Measurements from ENCODE around the gene SPATA32. TPM values are rescaled to one million over a fixed set of nuclear protein-coding genes. Genes with fewer than 3 reads are reported as not detected.

Gene SPATA32
- total RNA-seq, 2 donors from 2014 or later, result 3.2 TPM; not detected in 1

DNA sequence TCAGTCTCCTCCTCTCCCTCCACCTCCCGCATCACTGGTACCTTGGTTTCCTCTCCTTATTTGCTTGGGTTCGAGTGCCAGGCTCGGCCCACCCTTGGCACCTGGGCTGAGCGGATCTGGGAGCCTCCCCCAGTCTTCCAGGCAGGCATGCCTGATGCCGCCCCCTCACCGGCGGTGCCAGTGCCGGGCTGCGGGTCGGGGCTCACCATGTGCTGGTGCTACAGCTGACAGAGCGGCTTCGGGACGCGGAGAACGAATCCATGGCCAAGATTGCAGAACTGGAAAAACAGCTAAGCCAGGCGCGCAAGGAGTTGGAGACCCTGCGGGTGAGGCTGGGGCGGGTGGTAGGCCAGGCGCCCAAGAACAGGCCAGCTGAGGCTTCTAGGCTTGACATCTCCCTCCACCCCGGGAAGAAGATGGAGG lies 21.0 kb downstream of the SPATA32 start:
- 23% methylated on average over 21 of the region's 21 CpGs for WGBS
- no peaks in the 10 kb centered on the region for H3K36me3 ChIP-seq
- no peaks in the 10 kb centered on the region for H3K27me3 ChIP-seq (replicated peaks; ENCODE audit: insufficient read depth)
- peaks cover 10% of the 10 kb centered on the region for H3K4me1 ChIP-seq (replicated peaks)
- H3K27ac ChIP-seq, result peak overlapping the region; percentile 49 to 58
- intact Hi-C loops (cut with DNase I), result no loop called here
- TF ChIP-seq POLR2AphosphoS5 (IDR thresholded peaks at IDR 0.05) (no peak), POLR2A (IDR thresholded peaks at IDR 0.05) (no peak)
- TF ChIP-seq, protein P1, sequence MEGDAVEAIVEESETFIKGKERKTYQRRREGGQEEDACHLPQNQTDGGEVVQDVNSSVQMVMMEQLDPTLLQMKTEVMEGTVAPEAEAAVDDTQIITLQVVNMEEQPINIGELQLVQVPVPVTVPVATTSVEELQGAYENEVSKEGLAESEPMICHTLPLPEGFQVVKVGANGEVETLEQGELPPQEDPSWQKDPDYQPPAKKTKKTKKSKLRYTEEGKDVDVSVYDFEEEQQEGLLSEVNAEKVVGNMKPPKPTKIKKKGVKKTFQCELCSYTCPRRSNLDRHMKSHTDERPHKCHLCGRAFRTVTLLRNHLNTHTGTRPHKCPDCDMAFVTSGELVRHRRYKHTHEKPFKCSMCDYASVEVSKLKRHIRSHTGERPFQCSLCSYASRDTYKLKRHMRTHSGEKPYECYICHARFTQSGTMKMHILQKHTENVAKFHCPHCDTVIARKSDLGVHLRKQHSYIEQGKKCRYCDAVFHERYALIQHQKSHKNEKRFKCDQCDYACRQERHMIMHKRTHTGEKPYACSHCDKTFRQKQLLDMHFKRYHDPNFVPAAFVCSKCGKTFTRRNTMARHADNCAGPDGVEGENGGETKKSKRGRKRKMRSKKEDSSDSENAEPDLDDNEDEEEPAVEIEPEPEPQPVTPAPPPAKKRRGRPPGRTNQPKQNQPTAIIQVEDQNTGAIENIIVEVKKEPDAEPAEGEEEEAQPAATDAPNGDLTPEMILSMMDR (IDR thresholded peaks at IDR 0.05), result no peak
- H3K9me3 ChIP-seq, result no peaks in the 10 kb centered on the region
- peak overlapping the region; percentile 29 to 36 for H3K4me3 ChIP-seq
- peak; percentile 50 for DNase-seq (ENCODE audit: low spot score)

DNA sequence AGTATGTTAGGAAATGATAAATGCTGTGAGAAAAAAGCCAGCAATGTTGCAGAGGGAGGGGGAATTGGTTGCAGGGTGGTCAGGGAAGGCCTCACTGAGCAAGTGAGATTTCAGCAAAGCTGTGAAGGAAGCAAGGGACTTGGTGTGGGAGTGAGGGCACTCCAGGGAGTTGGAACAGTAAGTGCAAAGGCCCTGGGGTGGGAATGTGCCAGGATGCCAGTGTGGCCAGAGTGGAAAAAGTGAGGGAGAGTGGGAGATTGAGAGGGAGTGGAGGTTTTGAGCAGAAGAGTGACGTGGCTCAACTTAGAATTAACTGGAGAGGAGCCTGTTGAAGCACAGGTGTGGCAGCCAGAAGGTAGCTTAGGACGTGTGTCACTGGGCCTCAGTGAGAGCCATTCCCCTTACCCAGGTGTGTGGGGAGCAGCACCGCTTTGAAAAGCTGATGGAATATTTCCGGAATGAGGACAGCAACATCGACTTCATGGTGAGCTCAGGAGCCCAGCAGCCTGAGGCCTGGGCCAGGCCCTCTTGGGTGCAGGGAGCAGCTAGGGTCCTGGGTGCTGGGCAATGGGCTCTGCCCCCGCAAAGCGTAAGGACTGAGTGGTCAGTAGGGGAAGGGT lies 23.6 kb downstream of the SPATA32 start:
- H3K4me3 ChIP-seq, result no peak overlapping the region
- H3K27ac ChIP-seq, result no peak overlapping the region
- TF ChIP-seq, protein P1 (IDR thresholded peaks at IDR 0.05), result no peak
- TF ChIP-seq POLR2AphosphoS5 (IDR thresholded peaks at IDR 0.05) (no peak), POLR2A (IDR thresholded peaks at IDR 0.05) (no peak)
- H3K4me1 ChIP-seq (replicated peaks), result peaks cover 10% of the 10 kb centered on the region
- no peaks in the 10 kb centered on the region for H3K9me3 ChIP-seq
- no peak for DNase-seq (ENCODE audit: low spot score)
- intact Hi-C loops (cut with DNase I), result no loop called here
- no peaks in the 10 kb centered on the region for H3K36me3 ChIP-seq
- no peaks in the 10 kb centered on the region for H3K27me3 ChIP-seq (replicated peaks; ENCODE audit: insufficient read depth)
- WGBS, result 93% methylated on average over 7 of the region's 7 CpGs

DNA sequence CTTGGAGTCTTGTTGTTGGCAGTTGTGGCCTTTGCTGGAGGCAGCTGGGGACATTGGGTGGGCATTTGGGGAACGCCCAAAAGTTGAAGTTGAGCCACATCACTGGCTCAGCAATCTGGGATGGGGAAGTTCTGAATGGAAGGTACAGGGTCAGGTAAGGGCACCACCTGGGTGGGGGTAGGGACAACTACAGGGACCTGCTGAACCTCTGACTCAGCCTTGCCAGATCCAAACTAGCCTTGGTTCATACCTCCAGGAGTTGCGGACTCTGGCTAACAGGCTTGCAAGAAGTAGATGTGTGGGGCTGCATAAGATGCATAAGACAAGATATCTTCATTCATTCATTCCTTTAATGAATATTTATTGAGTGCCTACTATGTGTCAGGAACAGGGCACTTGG lies 24.2 kb downstream of the SPATA32 start:
- intact Hi-C loops (cut with DNase I), result no loop called here
- Histone ChIP-seq H3K4me1 (replicated peaks) (peaks cover 10% of the 10 kb centered on the region), H3K27me3 (replicated peaks; ENCODE audit: insufficient read depth) (no peaks in the 10 kb centered on the region), H3K9me3 (no peaks in the 10 kb centered on the region), H3K36me3 (no peaks in the 10 kb centered on the region), H3K27ac (no peak overlapping the region), H3K4me3 (no peak overlapping the region)
- WGBS, result 92% methylated on average over 2 of the region's 2 CpGs
- TF ChIP-seq POLR2AphosphoS5 (IDR thresholded peaks at IDR 0.05), result no peak
- TF ChIP-seq POLR2A (IDR thresholded peaks at IDR 0.05), result no peak
- TF ChIP-seq, protein P1 (IDR thresholded peaks at IDR 0.05), result no peak
- no peak for DNase-seq (ENCODE audit: low spot score)

DNA sequence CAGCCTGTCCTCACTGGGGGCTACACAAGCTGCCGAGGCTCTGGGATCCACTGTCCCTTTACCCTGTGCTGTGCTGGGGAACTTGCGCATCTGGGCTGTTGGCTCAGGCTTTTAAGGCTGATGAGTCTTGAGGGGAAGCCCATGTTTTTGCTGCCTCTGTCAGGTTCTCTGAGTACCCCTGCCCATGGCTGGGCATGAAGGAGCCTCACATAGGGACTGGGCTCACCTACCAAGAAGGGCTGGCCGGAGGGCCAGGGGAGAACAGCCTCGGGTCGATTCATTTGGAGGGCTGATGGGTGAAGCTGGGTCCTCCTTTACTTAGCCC lies 25.6 kb downstream of the SPATA32 start:
- Histone ChIP-seq H3K36me3 (no peaks in the 10 kb centered on the region), H3K4me1 (replicated peaks) (peaks cover 8% of the 10 kb centered on the region), H3K9me3 (no peaks in the 10 kb centered on the region), H3K4me3 (no peak overlapping the region), H3K27me3 (replicated peaks; ENCODE audit: insufficient read depth) (no peaks in the 10 kb centered on the region), H3K27ac (no peak overlapping the region)
- 91% methylated on average over 3 of the region's 5 CpGs for WGBS
- no peak for DNase-seq (ENCODE audit: low spot score)
- TF ChIP-seq POLR2A (IDR thresholded peaks at IDR 0.05) (no peak), POLR2AphosphoS5 (IDR thresholded peaks at IDR 0.05) (no peak)
- TF ChIP-seq, protein P1 (IDR thresholded peaks at IDR 0.05), result no peak
- intact Hi-C loops (cut with DNase I), result no loop called here
